BE2C (cell line): Measurements from ENCODE around the gene DICER1.
A peak's percentile ranks its signal among the peaks of the same experiment; 100 is the strongest.

Experiments used
- DNase-seq: peaks from one replicate; pipeline ENCODE4 v3.0.0-alpha.2; 2020
- H3K27me3 ChIP-seq: fragments of 250-450 bp; sonication (Bioruptor Pico); 2 replicates; pipeline ENCODE4 v1.5.1; 2020; ENCODE audit warnings: mild to moderate bottlenecking
- H3K36me3 ChIP-seq: fragments of 250-450 bp; sonication (Bioruptor Pico); 2 replicates; pipeline ENCODE4 v1.5.1; 2020; ENCODE audit warnings: mild to moderate bottlenecking
- H3K4me1 ChIP-seq: fragments of 250-450 bp; sonication (Bioruptor Pico); 2 replicates; pipeline ENCODE4 v1.5.1; 2020
- H3K4me3 ChIP-seq: 2 replicates; pipeline ENCODE4 v1.5.1; 2011; ENCODE audit warnings: low read depth, low read length
- H3K9me3 ChIP-seq: fragments of 250-450 bp; sonication (Bioruptor Pico); 2 replicates; pipeline ENCODE4 v1.5.1; 2020
- CTCF ChIP-seq: IDR thresholded peaks from 2 replicates; pipeline ENCODE4 v1.5.1; 2012; ENCODE audit warnings: mild to moderate bottlenecking, low read depth, low read length

DICER1 gene

GRCh38 chr14:95098984-95099599 is 58.2 kb downstream of the DICER1 start:
- H3K36me3 ChIP-seq, result peaks cover 61% of the 10 kb centered on the region
- H3K27me3 ChIP-seq, result no peaks in the 10 kb centered on the region
- peak; percentile 92 for TF ChIP-seq CTCF
- no peaks in the 10 kb centered on the region for H3K9me3 ChIP-seq
- no peak overlapping the region for H3K4me3 ChIP-seq
- H3K4me1 ChIP-seq, result no peaks in the 10 kb centered on the region
- peak; percentile 68 for DNase-seq

DNA sequence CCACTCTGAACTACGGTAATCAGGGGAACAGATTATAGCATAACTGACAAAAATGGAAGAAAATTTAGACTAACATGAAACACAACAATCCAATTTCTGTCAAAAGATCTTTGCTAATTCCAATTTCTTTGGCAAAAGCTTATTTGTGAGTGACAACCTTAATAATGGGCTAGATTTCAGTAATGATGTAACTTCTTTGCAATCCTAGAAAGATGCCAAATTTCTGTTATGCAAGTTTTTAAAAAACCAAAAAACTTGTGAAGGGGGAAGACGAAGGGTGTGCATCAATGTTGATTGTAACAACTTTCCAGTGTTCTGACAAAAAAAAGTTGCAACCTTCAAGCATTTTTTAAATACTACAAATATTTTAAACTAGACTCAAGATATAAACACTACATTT is 59.9 kb downstream of the DICER1 start:
- H3K9me3 ChIP-seq, result no peaks in the 10 kb centered on the region
- no peak overlapping the region for H3K4me3 ChIP-seq
- H3K36me3 ChIP-seq, result peaks cover 59% of the 10 kb centered on the region
- H3K27me3 ChIP-seq, result no peaks in the 10 kb centered on the region
- H3K4me1 ChIP-seq, result no peaks in the 10 kb centered on the region
- DNase-seq, result no peak
- no peak for TF ChIP-seq CTCF

GRCh38 chr14:95096476-95096875 is 60.9 kb downstream of the DICER1 start:
- TF ChIP-seq CTCF, result no peak

DNA sequence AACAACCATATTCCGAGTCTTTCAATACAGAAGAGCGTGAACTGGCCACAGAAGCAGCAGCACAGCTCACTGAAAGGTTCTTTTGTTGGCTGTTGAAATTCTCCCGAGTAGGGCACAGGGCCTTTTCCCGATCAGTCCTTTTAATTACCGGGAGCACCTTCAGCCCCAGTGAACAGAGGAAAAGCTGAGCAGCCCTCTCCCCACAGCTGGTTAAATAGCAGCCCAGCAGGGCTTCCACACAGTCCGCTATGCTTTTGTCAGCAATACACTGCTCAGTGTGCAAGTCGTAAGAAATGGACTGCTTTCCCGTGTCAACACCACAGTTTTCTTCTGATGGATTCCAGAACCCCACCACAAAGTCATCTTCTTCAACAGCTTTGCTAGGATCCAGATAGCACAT is 61.3 kb downstream of the DICER1 start:
- H3K4me3 ChIP-seq, result no peak overlapping the region
- TF ChIP-seq CTCF, result no peak
- H3K27me3 ChIP-seq, result no peaks in the 10 kb centered on the region
- DNase-seq, result no peak
- peaks cover 58% of the 10 kb centered on the region for H3K36me3 ChIP-seq
- no peaks in the 10 kb centered on the region for H3K4me1 ChIP-seq
- H3K9me3 ChIP-seq, result no peaks in the 10 kb centered on the region

More at GRCh38 chr14:95096476-95096875, 60.9 kb downstream of the DICER1 start:
- no peaks in the 10 kb centered on the region for H3K4me1 ChIP-seq
- H3K9me3 ChIP-seq, result no peaks in the 10 kb centered on the region
- DNase-seq, result no peak
- no peaks in the 10 kb centered on the region for H3K27me3 ChIP-seq
- peaks cover 59% of the 10 kb centered on the region for H3K36me3 ChIP-seq
- no peak overlapping the region for H3K4me3 ChIP-seq

- no peaks in the 10 kb centered on the region for H3K4me1 ChIP-seq
- TF ChIP-seq CTCF, result no peak
- peaks cover 62% of the 10 kb centered on the region for H3K36me3 ChIP-seq
- H3K27me3 ChIP-seq, result no peaks in the 10 kb centered on the region
- no peak for DNase-seq
- no peak overlapping the region for H3K4me3 ChIP-seq
- H3K9me3 ChIP-seq, result no peaks in the 10 kb centered on the region
Measured at GRCh38 chr14:95092723-95093122, 64.6 kb downstream of the DICER1 start.

DNA sequence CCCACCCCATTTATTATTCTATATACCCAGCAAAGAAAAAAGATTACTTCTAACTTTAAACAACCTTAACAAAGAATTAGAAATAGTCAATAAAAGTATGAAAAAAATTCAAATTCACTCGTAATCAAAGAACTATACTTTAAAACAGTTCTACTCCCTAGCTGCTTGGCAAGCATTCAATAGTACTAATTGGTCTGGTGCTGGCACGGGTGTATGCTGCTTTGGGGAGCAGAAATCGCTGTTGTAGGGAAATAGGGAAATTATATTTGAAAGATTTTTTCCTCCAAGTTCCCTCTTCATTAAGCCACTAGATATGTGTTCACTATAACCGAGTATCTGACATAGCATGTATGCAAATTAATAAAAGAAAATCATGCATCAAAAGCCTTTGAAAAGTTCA is 65.7 kb downstream of the DICER1 start:
- peaks cover 60% of the 10 kb centered on the region for H3K36me3 ChIP-seq
- no peak for TF ChIP-seq CTCF

More for the DNA sequence above, 65.7 kb downstream of the DICER1 start:
- Histone ChIP-seq H3K9me3 (no peaks in the 10 kb centered on the region), H3K4me3 (no peak overlapping the region), H3K4me1 (no peaks in the 10 kb centered on the region), H3K27me3 (no peaks in the 10 kb centered on the region)
- DNase-seq, result no peak
